Transverse colon (tissue), 4 donors: ENCODE data around the gene ZNF761.

Experiments used
- EP300 ChIP-seq: sonication (generic); formaldehyde crosslinking; IDR thresholded peaks from one replicate; pipeline ENCODE4 v1.6.1; 2017; ENCODE audit warnings: antibody characterized with exemption, low read depth
- POLR2A ChIP-seq: fragments of 450-650 bp; IDR thresholded peaks from one replicate; pipeline ENCODE4 v1.6.1; 2016; ENCODE audit warnings: antibody characterized with exemption, mild to moderate bottlenecking, moderate library complexity
- POLR2AphosphoS5 ChIP-seq, 3 donors: sonication (generic); formaldehyde crosslinking; IDR thresholded peaks; one replicate each; pipeline ENCODE4 v1.6.1; 2016; ENCODE audit warnings: antibody characterized with exemption in 3 of 3
- TF ChIP-seq, protein P1 (sequence below), 5 experiments: fragments of 200-600 bp in 3 of 5; fragments of 450-650 bp in 2 of 5; sonication (generic) in 3 of 5; IDR thresholded peaks; 1 replicate in 2 of 5; 2 replicates in 3 of 5; pipeline ENCODE4 v1.5.1; 2016 to 2017; ENCODE audit warnings: antibody characterized with exemption in 5 of 5, inconsistent platforms in 3 of 5, mild to moderate bottlenecking in 2 of 5, moderate library complexity in 1 of 5

DNA sequence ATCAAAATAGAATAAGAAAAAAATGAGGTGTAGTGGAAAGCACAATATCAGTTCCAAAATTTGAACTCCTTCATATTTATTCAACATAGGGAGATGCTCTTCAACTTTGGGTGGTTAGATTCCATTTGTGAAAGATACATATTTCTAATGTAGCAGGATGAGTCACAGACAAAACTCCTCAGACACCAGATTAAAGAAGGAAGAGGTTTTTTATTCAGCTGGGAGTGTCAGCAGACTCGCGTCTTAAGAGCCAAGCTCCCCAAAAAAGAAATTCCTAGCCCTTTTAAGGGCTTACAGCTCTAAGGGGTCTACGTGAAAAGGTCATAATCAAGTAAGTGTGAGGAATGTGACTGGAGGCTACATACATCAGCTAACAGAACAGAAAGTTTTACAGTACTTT lies 43.6 kb upstream of the ZNF761 start:
- TF ChIP-seq POLR2AphosphoS5 (IDR thresholded peaks at IDR 0.05) (no peak), POLR2A (no peak), EP300 (no peak)
- TF ChIP-seq, protein P1, sequence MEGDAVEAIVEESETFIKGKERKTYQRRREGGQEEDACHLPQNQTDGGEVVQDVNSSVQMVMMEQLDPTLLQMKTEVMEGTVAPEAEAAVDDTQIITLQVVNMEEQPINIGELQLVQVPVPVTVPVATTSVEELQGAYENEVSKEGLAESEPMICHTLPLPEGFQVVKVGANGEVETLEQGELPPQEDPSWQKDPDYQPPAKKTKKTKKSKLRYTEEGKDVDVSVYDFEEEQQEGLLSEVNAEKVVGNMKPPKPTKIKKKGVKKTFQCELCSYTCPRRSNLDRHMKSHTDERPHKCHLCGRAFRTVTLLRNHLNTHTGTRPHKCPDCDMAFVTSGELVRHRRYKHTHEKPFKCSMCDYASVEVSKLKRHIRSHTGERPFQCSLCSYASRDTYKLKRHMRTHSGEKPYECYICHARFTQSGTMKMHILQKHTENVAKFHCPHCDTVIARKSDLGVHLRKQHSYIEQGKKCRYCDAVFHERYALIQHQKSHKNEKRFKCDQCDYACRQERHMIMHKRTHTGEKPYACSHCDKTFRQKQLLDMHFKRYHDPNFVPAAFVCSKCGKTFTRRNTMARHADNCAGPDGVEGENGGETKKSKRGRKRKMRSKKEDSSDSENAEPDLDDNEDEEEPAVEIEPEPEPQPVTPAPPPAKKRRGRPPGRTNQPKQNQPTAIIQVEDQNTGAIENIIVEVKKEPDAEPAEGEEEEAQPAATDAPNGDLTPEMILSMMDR (IDR thresholded peaks at IDR 0.05), result no peak
